Measurements from ENCODE around the gene NCOR1. TPM values are rescaled to one million over a fixed set of nuclear protein-coding genes. Genes with fewer than 3 reads are reported as not detected.

NCOR1 gene
- total and polyA plus RNA-seq, 2 of the 13 experiments (the other 11 are each of a cell fraction or from before 2014, with no cell fraction given), result 57.0 to 71.7 TPM

DNA sequence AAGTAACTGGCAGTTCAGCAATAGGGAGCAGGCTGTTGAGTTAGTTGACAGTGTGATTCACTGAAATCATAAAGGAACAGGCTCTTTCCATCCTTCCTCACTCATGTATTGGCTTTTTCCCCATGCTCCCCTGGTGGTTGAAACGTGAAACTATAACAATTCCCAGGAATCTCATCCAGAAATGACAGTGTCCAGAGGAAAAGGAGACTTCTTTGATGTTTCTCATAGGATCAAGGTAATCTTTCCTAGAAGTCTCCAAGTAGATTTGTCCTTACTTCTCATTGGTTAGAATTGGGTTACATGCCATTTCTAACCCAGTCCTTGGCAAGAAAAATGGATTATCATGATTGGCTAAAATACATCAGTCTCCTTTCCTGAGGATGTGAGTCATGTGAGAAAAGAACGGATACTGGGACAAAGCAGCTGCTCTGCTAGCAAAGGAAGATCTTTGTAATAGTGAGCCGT, 201.4 kb downstream of the NCOR1 start (continued):
- TF ChIP-seq, protein P1, sequence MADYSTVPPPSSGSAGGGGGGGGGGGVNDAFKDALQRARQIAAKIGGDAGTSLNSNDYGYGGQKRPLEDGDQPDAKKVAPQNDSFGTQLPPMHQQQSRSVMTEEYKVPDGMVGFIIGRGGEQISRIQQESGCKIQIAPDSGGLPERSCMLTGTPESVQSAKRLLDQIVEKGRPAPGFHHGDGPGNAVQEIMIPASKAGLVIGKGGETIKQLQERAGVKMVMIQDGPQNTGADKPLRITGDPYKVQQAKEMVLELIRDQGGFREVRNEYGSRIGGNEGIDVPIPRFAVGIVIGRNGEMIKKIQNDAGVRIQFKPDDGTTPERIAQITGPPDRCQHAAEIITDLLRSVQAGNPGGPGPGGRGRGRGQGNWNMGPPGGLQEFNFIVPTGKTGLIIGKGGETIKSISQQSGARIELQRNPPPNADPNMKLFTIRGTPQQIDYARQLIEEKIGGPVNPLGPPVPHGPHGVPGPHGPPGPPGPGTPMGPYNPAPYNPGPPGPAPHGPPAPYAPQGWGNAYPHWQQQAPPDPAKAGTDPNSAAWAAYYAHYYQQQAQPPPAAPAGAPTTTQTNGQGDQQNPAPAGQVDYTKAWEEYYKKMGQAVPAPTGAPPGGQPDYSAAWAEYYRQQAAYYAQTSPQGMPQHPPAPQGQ (CRISPR knock-in tag; IDR thresholded peaks at IDR 0.05; ENCODE audit: borderline replicate concordance), result no peak
- TF ChIP-seq KLF9 (CRISPR knock-in tag; IDR thresholded peaks at IDR 0.05; ENCODE audit: low read depth) (no peak), XBP1 (CRISPR knock-in tag; IDR thresholded peaks at IDR 0.05) (no peak), ISX (CRISPR knock-in tag; conservative IDR thresholded peaks at IDR 0.05) (no peak), ZNF772 (CRISPR knock-in tag; IDR thresholded peaks at IDR 0.05) (no peak), POLR2AphosphoS5 (IDR thresholded peaks at IDR 0.05; ENCODE audit: low read depth, low read length) (no peak), PHF8 (CRISPR knock-in tag; IDR thresholded peaks at IDR 0.05) (no peak), CTCF (CRISPR knock-in tag; IDR thresholded peaks at IDR 0.05) (peak; percentile 28), ZFP1 (CRISPR knock-in tag; IDR thresholded peaks at IDR 0.05) (no peak), SMC3 (IDR thresholded peaks at IDR 0.05; ENCODE audit: low read length) (0 out of 2 replicates have a peak, but pooled peaks have one; percentile 14)
- TF ChIP-seq, protein P2, sequence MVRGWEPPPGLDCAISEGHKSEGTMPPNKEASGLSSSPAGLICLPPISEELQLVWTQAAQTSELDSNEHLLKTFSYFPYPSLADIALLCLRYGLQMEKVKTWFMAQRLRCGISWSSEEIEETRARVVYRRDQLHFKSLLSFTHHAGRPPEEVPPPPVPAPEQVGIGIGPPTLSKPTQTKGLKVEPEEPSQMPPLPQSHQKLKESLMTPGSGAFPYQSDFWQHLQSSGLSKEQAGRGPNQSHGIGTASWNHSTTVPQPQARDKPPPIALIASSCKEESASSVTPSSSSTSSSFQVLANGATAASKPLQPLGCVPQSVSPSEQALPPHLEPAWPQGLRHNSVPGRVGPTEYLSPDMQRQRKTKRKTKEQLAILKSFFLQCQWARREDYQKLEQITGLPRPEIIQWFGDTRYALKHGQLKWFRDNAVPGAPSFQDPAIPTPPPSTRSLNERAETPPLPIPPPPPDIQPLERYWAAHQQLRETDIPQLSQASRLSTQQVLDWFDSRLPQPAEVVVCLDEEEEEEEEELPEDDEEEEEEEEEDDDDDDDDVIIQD (CRISPR knock-in tag; IDR thresholded peaks at IDR 0.05; ENCODE audit: low read depth), result peak; percentile 78; the same call in 1 of the 2 replicates
